OCI-LY1 (cell line): Measurements from ENCODE around the gene ST6GALNAC2.

Source experiments
- H2AFZ ChIP-seq: fragments of 200-600 bp; sonication (generic), shearing (Covaris generic); 2 replicates; pipeline ENCODE4 v1.6.0; 2014; ENCODE audit warnings: antibody characterized with exemption, mild to moderate bottlenecking, low read length
- H3F3A ChIP-seq: fragments of 200-600 bp; sonication (generic), shearing (Covaris generic); 2 replicates; pipeline ENCODE4 v1.6.0; 2014; ENCODE audit warnings: mild to moderate bottlenecking, antibody characterized with exemption, low read length, moderate library complexity; ENCODE audit not compliant: insufficient read depth
- H3K27ac ChIP-seq: fragments of 200-600 bp; sonication (generic); 2 replicates; pipeline ENCODE4 v1.5.1; 2014; ENCODE audit warnings: low read length, mixed run types, mild to moderate bottlenecking, low read depth; ENCODE audit not compliant: poor library complexity, severe bottlenecking
- H3K27me3 ChIP-seq: fragments of 200-600 bp; sonication (generic); 2 replicates; pipeline ENCODE4 v1.6.0; 2014; ENCODE audit warnings: antibody characterized with exemption, mild to moderate bottlenecking, low read length, moderate library complexity; ENCODE audit not compliant: insufficient read depth
- H3K36me3 ChIP-seq: fragments of 200-600 bp; sonication (generic); 2 replicates; pipeline ENCODE4 v1.6.1; 2014; ENCODE audit warnings: mild to moderate bottlenecking, antibody characterized with exemption, low read length, moderate library complexity, mixed read lengths; ENCODE audit not compliant: insufficient read depth
- H3K4me1 ChIP-seq: fragments of 200-600 bp; sonication (generic); 2 replicates; pipeline ENCODE4 v1.5.1; 2014; ENCODE audit warnings: mild to moderate bottlenecking, low read length, moderate library complexity; ENCODE audit not compliant: insufficient read depth, severe bottlenecking
- H3K4me2 ChIP-seq: fragments of 200-600 bp; sonication (generic), shearing (Covaris generic); 2 replicates; pipeline ENCODE4 v1.6.1; 2014; ENCODE audit warnings: low read length
- H3K4me3 ChIP-seq: fragments of 200-600 bp; sonication (generic); 2 replicates; pipeline ENCODE4 v1.5.1; 2014; ENCODE audit warnings: low read length, low read depth, mild to moderate bottlenecking, mixed read lengths; ENCODE audit not compliant: poor library complexity, severe bottlenecking
- H3K79me2 ChIP-seq: fragments of 200-600 bp; shearing (Covaris generic); 2 replicates; pipeline ENCODE4 v1.6.1; 2016; ENCODE audit warnings: mixed run types, low read length, mixed read lengths; ENCODE audit not compliant: insufficient read depth
- H3K9ac ChIP-seq: fragments of 200-600 bp; sonication (generic), shearing (Covaris generic); 2 replicates; pipeline ENCODE4 v1.6.1; 2014; ENCODE audit warnings: mild to moderate bottlenecking, low read length, mixed read lengths
- H3K9me2 ChIP-seq: fragments of 200-600 bp; sonication (generic), shearing (Covaris generic); 2 replicates; pipeline ENCODE4 v1.6.1; 2014; ENCODE audit warnings: low read depth, mild to moderate bottlenecking, low read length, mixed read lengths
- H3K9me3 ChIP-seq: fragments of 200-600 bp; shearing (Covaris generic); 2 replicates; pipeline ENCODE4 v1.6.1; 2014; ENCODE audit warnings: low read length, mixed read lengths
- H4K20me1 ChIP-seq: fragments of 200-600 bp; sonication (generic), shearing (Covaris generic); 2 replicates; pipeline ENCODE4 v1.6.0; 2016; ENCODE audit warnings: mild to moderate bottlenecking, low read length; ENCODE audit not compliant: insufficient read depth
- EZH2 ChIP-seq: fragments of 200-600 bp; sonication (generic), shearing (Covaris generic); IDR thresholded peaks from 2 replicates; pipeline ENCODE4 v1.8.0; 2017; ENCODE audit warnings: borderline replicate concordance, mixed run types, mild to moderate bottlenecking, antibody characterized with exemption, low read length, moderate library complexity, mixed read lengths
- TF ChIP-seq, protein P1 (sequence below): fragments of 200-600 bp; sonication (generic), shearing (Covaris generic); IDR thresholded peaks from 2 replicates; pipeline ENCODE4 v1.5.1; 2017; ENCODE audit warnings: mild to moderate bottlenecking, antibody characterized with exemption, low read length, moderate library complexity, mixed read lengths

ST6GALNAC2 gene

DNA sequence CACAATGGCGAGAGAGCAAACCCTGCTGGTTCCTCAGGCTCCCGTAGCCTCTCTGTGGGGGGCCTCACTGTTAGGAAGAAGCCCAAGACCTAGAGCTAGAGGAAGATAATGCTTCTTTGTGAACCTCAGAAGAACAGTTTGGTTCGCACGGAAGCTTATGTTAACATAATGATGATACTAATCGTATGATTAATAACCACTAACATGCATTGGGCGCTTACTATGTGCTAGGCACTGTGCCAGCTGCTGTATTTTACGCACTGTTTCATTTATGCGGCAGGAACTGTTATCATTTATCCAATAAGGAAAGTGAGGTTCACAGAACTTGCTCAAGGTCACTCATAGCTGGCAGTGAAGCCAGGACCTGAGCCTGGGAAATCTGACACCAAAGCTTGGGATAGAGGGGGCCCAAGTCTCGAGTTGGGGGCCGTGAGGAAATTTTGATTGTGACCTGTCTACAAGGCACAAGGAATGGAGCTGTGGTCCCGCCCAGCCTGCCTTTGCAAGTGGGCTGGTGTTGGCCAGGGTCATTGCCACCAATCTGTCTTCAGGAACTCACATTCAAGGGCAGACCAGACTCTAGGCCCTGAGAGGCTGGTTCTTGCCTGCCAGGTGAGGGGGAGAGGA, 39.0 kb downstream of the ST6GALNAC2 start:
- no peak overlapping the region for H3K4me2 ChIP-seq
- H3K9ac ChIP-seq: no peak overlapping the region
- TF ChIP-seq, protein P1, sequence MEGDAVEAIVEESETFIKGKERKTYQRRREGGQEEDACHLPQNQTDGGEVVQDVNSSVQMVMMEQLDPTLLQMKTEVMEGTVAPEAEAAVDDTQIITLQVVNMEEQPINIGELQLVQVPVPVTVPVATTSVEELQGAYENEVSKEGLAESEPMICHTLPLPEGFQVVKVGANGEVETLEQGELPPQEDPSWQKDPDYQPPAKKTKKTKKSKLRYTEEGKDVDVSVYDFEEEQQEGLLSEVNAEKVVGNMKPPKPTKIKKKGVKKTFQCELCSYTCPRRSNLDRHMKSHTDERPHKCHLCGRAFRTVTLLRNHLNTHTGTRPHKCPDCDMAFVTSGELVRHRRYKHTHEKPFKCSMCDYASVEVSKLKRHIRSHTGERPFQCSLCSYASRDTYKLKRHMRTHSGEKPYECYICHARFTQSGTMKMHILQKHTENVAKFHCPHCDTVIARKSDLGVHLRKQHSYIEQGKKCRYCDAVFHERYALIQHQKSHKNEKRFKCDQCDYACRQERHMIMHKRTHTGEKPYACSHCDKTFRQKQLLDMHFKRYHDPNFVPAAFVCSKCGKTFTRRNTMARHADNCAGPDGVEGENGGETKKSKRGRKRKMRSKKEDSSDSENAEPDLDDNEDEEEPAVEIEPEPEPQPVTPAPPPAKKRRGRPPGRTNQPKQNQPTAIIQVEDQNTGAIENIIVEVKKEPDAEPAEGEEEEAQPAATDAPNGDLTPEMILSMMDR: no peak
- no peak for TF ChIP-seq EZH2
- no peaks in the 10 kb centered on the region for H3K9me3 ChIP-seq
- H3K4me3 ChIP-seq: no peak overlapping the region
- no peaks in the 10 kb centered on the region for H3K36me3 ChIP-seq
- H3K27ac ChIP-seq: no peak overlapping the region
- H3K27me3 ChIP-seq: peaks cover 5% of the 10 kb centered on the region
- H4K20me1 ChIP-seq: no peaks in the 10 kb centered on the region
- H3F3A ChIP-seq: no peaks in the 10 kb centered on the region
- H2AFZ ChIP-seq: no peak overlapping the region
- H3K9me2 ChIP-seq: no peaks in the 10 kb centered on the region
- H3K79me2 ChIP-seq: no peaks in the 10 kb centered on the region
- no peaks in the 10 kb centered on the region for H3K4me1 ChIP-seq

DNA sequence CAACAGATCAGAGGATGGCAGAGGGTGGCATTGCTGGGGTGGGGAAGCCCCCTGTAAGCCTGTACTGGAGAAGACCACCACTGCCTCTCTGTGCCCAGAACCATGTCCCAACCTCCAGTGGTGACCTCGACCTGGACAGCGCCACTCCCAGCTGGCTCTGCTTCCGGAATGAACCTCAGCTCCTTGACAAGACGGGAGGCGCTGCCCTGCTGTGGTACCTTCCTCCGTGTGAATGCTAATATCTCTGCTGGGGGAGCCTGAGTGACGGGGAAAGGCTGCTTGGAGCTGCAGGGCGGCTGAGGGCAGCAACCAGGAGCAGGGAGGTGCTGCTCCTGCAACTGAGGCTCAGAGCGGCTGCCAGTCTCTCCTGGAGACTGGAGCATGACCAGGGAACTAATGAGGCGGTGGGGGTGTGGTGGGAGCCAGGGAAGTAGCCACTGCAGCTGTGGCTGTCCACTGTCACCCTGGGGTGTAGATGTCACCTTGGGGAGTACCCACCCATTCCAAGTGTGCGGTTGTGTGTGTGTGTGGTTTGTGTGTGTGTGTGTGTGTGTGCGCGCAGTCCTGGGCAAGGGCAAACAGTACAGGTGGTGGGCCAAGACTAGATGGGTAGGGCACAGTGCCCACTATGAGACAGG, 39.6 kb downstream of the ST6GALNAC2 start:
- H3K27ac ChIP-seq: no peak overlapping the region
- H2AFZ ChIP-seq: no peak overlapping the region
- no peak overlapping the region for H3K9ac ChIP-seq
- H4K20me1 ChIP-seq: no peaks in the 10 kb centered on the region
- no peaks in the 10 kb centered on the region for H3K9me2 ChIP-seq
- no peak overlapping the region for H3K4me2 ChIP-seq
- H3K4me3 ChIP-seq: no peak overlapping the region
- no peaks in the 10 kb centered on the region for H3K79me2 ChIP-seq
- H3K4me1 ChIP-seq: no peaks in the 10 kb centered on the region
- H3K27me3 ChIP-seq: peaks cover 5% of the 10 kb centered on the region
- TF ChIP-seq, protein P1: no peak
- no peak for TF ChIP-seq EZH2
- H3F3A ChIP-seq: no peaks in the 10 kb centered on the region
- no peaks in the 10 kb centered on the region for H3K36me3 ChIP-seq
- H3K9me3 ChIP-seq: no peaks in the 10 kb centered on the region

GRCh38 chr17:76544546-76545365, 40.9 kb downstream of the ST6GALNAC2 start:
- no peak overlapping the region for H3K9ac ChIP-seq
- H3K4me2 ChIP-seq: no peak overlapping the region
- no peaks in the 10 kb centered on the region for H3K9me3 ChIP-seq
- H3F3A ChIP-seq: no peaks in the 10 kb centered on the region
- no peak overlapping the region for H3K4me3 ChIP-seq
- TF ChIP-seq EZH2: no peak
- TF ChIP-seq, protein P1: no peak
- H3K27me3 ChIP-seq: peaks cover 5% of the 10 kb centered on the region
- H3K27ac ChIP-seq: no peak overlapping the region
- H2AFZ ChIP-seq: no peak overlapping the region
- no peaks in the 10 kb centered on the region for H3K79me2 ChIP-seq
- H3K9me2 ChIP-seq: no peaks in the 10 kb centered on the region
- no peaks in the 10 kb centered on the region for H3K4me1 ChIP-seq
- H3K36me3 ChIP-seq: no peaks in the 10 kb centered on the region
- H4K20me1 ChIP-seq: no peaks in the 10 kb centered on the region
